SU-DHL-6 (cell line): ENCODE measurements around the gene PRPF6.

Source experiments
- H2AFZ ChIP-seq: fragments of 200-600 bp; sonication (generic); 2 replicates; pipeline ENCODE4 v1.6.1; 2014; ENCODE audit warnings: low read depth, mild to moderate bottlenecking, moderate library complexity, mixed read lengths, antibody characterized with exemption, low read length; ENCODE audit not compliant: severe bottlenecking
- H3F3A ChIP-seq: fragments of 200-600 bp; shearing (Covaris generic); 2 replicates; pipeline ENCODE4 v1.6.0; 2016; ENCODE audit warnings: antibody characterized with exemption, mild to moderate bottlenecking; ENCODE audit not compliant: insufficient read depth
- H3K27ac ChIP-seq: fragments of 200-600 bp; sonication (generic); 2 replicates; pipeline ENCODE4 v1.5.1; 2016; ENCODE audit warnings: low read depth, mild to moderate bottlenecking, low read length, moderate library complexity, mixed read lengths
- H3K27me3 ChIP-seq: fragments of 200-600 bp; sonication (generic), shearing (Covaris generic); 2 replicates; pipeline ENCODE4 v1.6.0; 2014; ENCODE audit warnings: mild to moderate bottlenecking, low read length
- H3K36me3 ChIP-seq: fragments of 200-600 bp; sonication (generic); 2 replicates; pipeline ENCODE4 v1.6.1; 2014; ENCODE audit warnings: mild to moderate bottlenecking, low read length, mixed read lengths
- H3K4me2 ChIP-seq: fragments of 300-600, 200-600 bp; shearing (Covaris generic), sonication (generic); 2 replicates; pipeline ENCODE4 v1.6.0; 2014; ENCODE audit warnings: low read length, low read depth, mild to moderate bottlenecking; ENCODE audit not compliant: poor library complexity, severe bottlenecking
- H3K4me3 ChIP-seq: fragments of 200-600 bp; sonication (generic); 2 replicates; pipeline ENCODE4 v1.5.1; 2014; ENCODE audit warnings: antibody characterized with exemption, low read length, mild to moderate bottlenecking, mixed read lengths; ENCODE audit not compliant: insufficient read depth, poor library complexity, severe bottlenecking
- H3K79me2 ChIP-seq: fragments of 200-600 bp; sonication (generic); 2 replicates; pipeline ENCODE4 v1.6.1; 2014; ENCODE audit warnings: mild to moderate bottlenecking, low read length, moderate library complexity; ENCODE audit not compliant: insufficient read depth
- H3K9ac ChIP-seq: fragments of 200-600 bp; sonication (generic); 2 replicates; pipeline ENCODE4 v1.7.0; 2014; ENCODE audit warnings: mild to moderate bottlenecking, low read length
- H3K9me2 ChIP-seq: fragments of 200-600 bp; sonication (generic); replicated peaks from 2 replicates; pipeline ENCODE4 v1.6.1; 2014; ENCODE audit warnings: low read length; ENCODE audit not compliant: insufficient read depth
- H3K9me3 ChIP-seq: fragments of 200-600 bp; sonication (generic); 2 replicates; pipeline ENCODE4 v1.6.1; 2014; ENCODE audit warnings: low read length, mixed read lengths; ENCODE audit not compliant: insufficient read depth
- H4K20me1 ChIP-seq: fragments of 200-600 bp; sonication (generic); 2 replicates; pipeline ENCODE4 v1.6.1; 2014; ENCODE audit warnings: low read depth, mild to moderate bottlenecking, antibody characterized with exemption, low read length, moderate library complexity, mixed read lengths
- CTCF ChIP-seq: fragments of 200-600 bp; sonication (generic); IDR thresholded peaks from one replicate; pipeline ENCODE4 v1.5.1; 2017; ENCODE audit warnings: antibody characterized with exemption, mild to moderate bottlenecking, low read length, moderate library complexity; ENCODE audit not compliant: insufficient read depth, poor library complexity, severe bottlenecking
- EZH2phosphoT487 ChIP-seq: fragments of 200-600 bp; sonication (generic), shearing (Covaris generic); conservative IDR thresholded peaks from 2 replicates; pipeline ENCODE4 v1.6.1; 2018; ENCODE audit warnings: mild to moderate bottlenecking, antibody characterized with exemption, low read length, moderate library complexity, mixed read lengths

PRPF6 gene

GRCh38 chr20:64071341-64072332, 90.7 kb downstream of the PRPF6 start:
- Histone ChIP-seq H3K27me3 (no peaks in the 10 kb centered on the region), H3K9me2 (no peaks in the 10 kb centered on the region), H2AFZ (no peak overlapping the region), H4K20me1 (no peaks in the 10 kb centered on the region), H3F3A (no peaks in the 10 kb centered on the region), H3K27ac (no peak overlapping the region), H3K9ac (no peak overlapping the region), H3K4me2 (no peak overlapping the region), H3K9me3 (no peaks in the 10 kb centered on the region), H3K79me2 (no peaks in the 10 kb centered on the region), H3K4me3 (no peak overlapping the region), H3K36me3 (no peaks in the 10 kb centered on the region)
- TF ChIP-seq EZH2phosphoT487 = no peak
- no peak for TF ChIP-seq CTCF

- Histone ChIP-seq H2AFZ (no peak overlapping the region), H3K27ac (no peak overlapping the region), H3F3A (peaks cover 3% of the 10 kb centered on the region), H3K9me2 (no peaks in the 10 kb centered on the region), H3K4me3 (no peak overlapping the region), H3K79me2 (no peaks in the 10 kb centered on the region), H4K20me1 (no peaks in the 10 kb centered on the region), H3K36me3 (no peaks in the 10 kb centered on the region), H3K9me3 (no peaks in the 10 kb centered on the region), H3K9ac (no peak overlapping the region), H3K27me3 (no peaks in the 10 kb centered on the region), H3K4me2 (no peak overlapping the region)
- TF ChIP-seq EZH2phosphoT487 (no peak), CTCF (no peak)
Measured at GRCh38 chr20:64072498-64073063, 91.6 kb downstream of the PRPF6 start.

GRCh38 chr20:64073476-64074183, 92.7 kb downstream of the PRPF6 start:
- H3K4me3 ChIP-seq = no peak overlapping the region
- TF ChIP-seq CTCF (no peak), EZH2phosphoT487 (no peak)
- no peaks in the 10 kb centered on the region for H3K9me2 ChIP-seq
- H2AFZ ChIP-seq = no peak overlapping the region
- no peaks in the 10 kb centered on the region for H3K36me3 ChIP-seq
- H3K4me2 ChIP-seq = no peak overlapping the region
- no peaks in the 10 kb centered on the region for H4K20me1 ChIP-seq
- H3K27ac ChIP-seq = no peak overlapping the region
- no peaks in the 10 kb centered on the region for H3K27me3 ChIP-seq
- H3K9ac ChIP-seq = no peak overlapping the region
- no peaks in the 10 kb centered on the region for H3K79me2 ChIP-seq
- peaks cover 14% of the 10 kb centered on the region for H3F3A ChIP-seq
- H3K9me3 ChIP-seq = no peaks in the 10 kb centered on the region
